Measurements from ENCODE around the gene CEBPG.
A peak's percentile ranks its signal among the peaks of the same experiment; 100 is the strongest.

The CEBPG gene

GRCh38 chr19:33348301-33349010 lies 25.1 kb upstream of the CEBPG start:
- no peak for DNase-seq
- in situ Hi-C loops (cut with HindIII; ENCODE audit: low pct_ligation_motif_present, low pct_unique_long_range_greater_than_20kb, low sequenced_read_pairs), result no loop called here

- DNase-seq, result no peak
- in situ Hi-C loops (cut with HindIII; ENCODE audit: low pct_ligation_motif_present, low pct_unique_long_range_greater_than_20kb, low sequenced_read_pairs), result no loop called here
These were observed 23.9 kb upstream of the CEBPG start for GRCh38 chr19:33349319-33350289.

- no peak for DNase-seq
These were observed 22.8 kb upstream of the CEBPG start for GRCh38 chr19:33350538-33351309.

GRCh38 chr19:33355535-33355934 lies 18.0 kb upstream of the CEBPG start:
- no peak for DNase-seq
- in situ Hi-C loops (cut with HindIII; ENCODE audit: low pct_ligation_motif_present, low pct_unique_long_range_greater_than_20kb, low sequenced_read_pairs), result no loop called here

More at GRCh38 chr19:33350538-33351309, 22.8 kb upstream of the CEBPG start:
- in situ Hi-C loops (cut with HindIII; ENCODE audit: low pct_ligation_motif_present, low pct_unique_long_range_greater_than_20kb, low sequenced_read_pairs), result no loop called here

- in situ Hi-C loops (cut with HindIII; ENCODE audit: low pct_ligation_motif_present, low pct_unique_long_range_greater_than_20kb, low sequenced_read_pairs), result no loop called here
- DNase-seq, result no peak
These were observed 16.0 kb upstream of the CEBPG start for GRCh38 chr19:33357556-33357955.

GRCh38 chr19:33358408-33358807 lies 15.1 kb upstream of the CEBPG start:
- no peak for DNase-seq
- in situ Hi-C loops (cut with HindIII; ENCODE audit: low pct_ligation_motif_present, low pct_unique_long_range_greater_than_20kb, low sequenced_read_pairs), result no loop called here

GRCh38 chr19:33359581-33359980 lies 13.9 kb upstream of the CEBPG start:
- no peak for DNase-seq
- in situ Hi-C loops (cut with HindIII; ENCODE audit: low pct_ligation_motif_present, low pct_unique_long_range_greater_than_20kb, low sequenced_read_pairs), result no loop called here

GRCh38 chr19:33362508-33363228 lies 10.8 kb upstream of the CEBPG start:
- in situ Hi-C loops (cut with HindIII; ENCODE audit: low pct_ligation_motif_present, low pct_unique_long_range_greater_than_20kb, low sequenced_read_pairs), result no loop called here

GRCh38 chr19:33363476-33363875 lies 10.0 kb upstream of the CEBPG start:
- no peak for DNase-seq
- in situ Hi-C loops (cut with HindIII; ENCODE audit: low pct_ligation_motif_present, low pct_unique_long_range_greater_than_20kb, low sequenced_read_pairs), result no loop called here

More at GRCh38 chr19:33362508-33363228, 10.8 kb upstream of the CEBPG start:
- DNase-seq, result no peak

- in situ Hi-C loops (cut with HindIII; ENCODE audit: low pct_ligation_motif_present, low pct_unique_long_range_greater_than_20kb, low sequenced_read_pairs), result no loop called here
- DNase-seq, result no peak
These were observed 7.8 kb upstream of the CEBPG start for GRCh38 chr19:33365691-33366090.

GRCh38 chr19:33366127-33366526 lies 7.4 kb upstream of the CEBPG start:
- in situ Hi-C loops (cut with HindIII; ENCODE audit: low pct_ligation_motif_present, low pct_unique_long_range_greater_than_20kb, low sequenced_read_pairs), result no loop called here
- DNase-seq, result no peak

- in situ Hi-C loops (cut with HindIII; ENCODE audit: low pct_ligation_motif_present, low pct_unique_long_range_greater_than_20kb, low sequenced_read_pairs), result no loop called here
- no peak for DNase-seq
These were observed 6.6 kb upstream of the CEBPG start for GRCh38 chr19:33366897-33367296.

- in situ Hi-C loops (cut with HindIII; ENCODE audit: low pct_ligation_motif_present, low pct_unique_long_range_greater_than_20kb, low sequenced_read_pairs), result no loop called here
- DNase-seq, result peak; percentile 26
These were observed 5.2 kb upstream of the CEBPG start for GRCh38 chr19:33368074-33368864.

- in situ Hi-C loops (cut with HindIII; ENCODE audit: low pct_ligation_motif_present, low pct_unique_long_range_greater_than_20kb, low sequenced_read_pairs), result no loop called here
- DNase-seq, result no peak
These were observed 2.7 kb upstream of the CEBPG start for GRCh38 chr19:33370783-33371182.

- in situ Hi-C loops (cut with HindIII; ENCODE audit: low pct_ligation_motif_present, low pct_unique_long_range_greater_than_20kb, low sequenced_read_pairs), result no loop called here
- peak; percentile 29 for DNase-seq
These were observed 766 bp downstream of the CEBPG start for GRCh38 chr19:33374236-33374714.

GRCh38 chr19:33375156-33375836 lies 1.8 kb downstream of the CEBPG start:
- in situ Hi-C loops (cut with HindIII; ENCODE audit: low pct_ligation_motif_present, low pct_unique_long_range_greater_than_20kb, low sequenced_read_pairs), result no loop called here
- DNase-seq, result no peak

GRCh38 chr19:33375837-33376159 lies 2.3 kb downstream of the CEBPG start:
- in situ Hi-C loops (cut with HindIII; ENCODE audit: low pct_ligation_motif_present, low pct_unique_long_range_greater_than_20kb, low sequenced_read_pairs), result no loop called here
- DNase-seq, result no peak

Measured in ACHN (cell line).